Measurements from ENCODE around the gene TLR5. TPM values are rescaled to one million over a fixed set of nuclear protein-coding genes. Genes with fewer than 3 reads are reported as not detected.

Gene TLR5
- total and polyA plus RNA-seq, 2 donors from 2014 or later: 3.7 to 31.3 TPM

DNA sequence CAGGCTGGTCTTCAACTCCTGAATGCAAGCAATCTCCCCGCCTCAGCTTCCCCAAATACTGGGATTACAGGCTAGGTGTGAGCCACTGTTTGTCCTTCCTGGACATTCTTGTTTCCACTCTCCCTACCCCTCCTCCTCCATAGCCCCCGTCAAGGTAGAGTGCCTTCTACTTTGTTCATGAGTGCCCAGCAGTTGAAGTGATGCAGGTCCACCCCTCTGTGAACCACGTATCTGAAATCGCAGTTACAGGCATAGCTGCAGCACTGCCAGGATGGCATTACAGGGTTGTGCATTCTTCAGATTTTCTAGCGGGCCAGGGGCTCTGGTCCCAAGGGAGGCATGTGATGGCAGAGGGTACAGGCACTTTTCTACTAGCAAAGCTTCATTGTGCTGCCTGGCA, 7.4 kb upstream of the TLR5 start:
- FAIRE-seq: no peak
- Histone ChIP-seq H3K4me3 (ENCODE audit: low read length in 3 of 3) (no peak overlapping the region), H3K36me3 (ENCODE audit: control insufficient read depth in 2 of 3, insufficient read depth in 3 of 3, low read length in 3 of 3) (no peaks in the 10 kb centered on the region), H3K9ac (ENCODE audit: low read length in 3 of 3) (no peak overlapping the region), H3K27me3 (ENCODE audit: control insufficient read depth, insufficient read depth, low read length) (no peaks in the 10 kb centered on the region), H3K4me1 (ENCODE audit: control insufficient read depth in 2 of 3, insufficient read depth in 2 of 3, low read depth in 1 of 3, low read length in 3 of 3) (no peaks in the 10 kb centered on the region), H3K9me3 (ENCODE audit: control insufficient read depth in 2 of 3, insufficient read depth in 1 of 3, low read length in 3 of 3) (no peaks in the 10 kb centered on the region), H3K27ac (ENCODE audit: low read depth in 2 of 2, low read length in 2 of 2) (no peak overlapping the region)
- TF ChIP-seq, protein P1, sequence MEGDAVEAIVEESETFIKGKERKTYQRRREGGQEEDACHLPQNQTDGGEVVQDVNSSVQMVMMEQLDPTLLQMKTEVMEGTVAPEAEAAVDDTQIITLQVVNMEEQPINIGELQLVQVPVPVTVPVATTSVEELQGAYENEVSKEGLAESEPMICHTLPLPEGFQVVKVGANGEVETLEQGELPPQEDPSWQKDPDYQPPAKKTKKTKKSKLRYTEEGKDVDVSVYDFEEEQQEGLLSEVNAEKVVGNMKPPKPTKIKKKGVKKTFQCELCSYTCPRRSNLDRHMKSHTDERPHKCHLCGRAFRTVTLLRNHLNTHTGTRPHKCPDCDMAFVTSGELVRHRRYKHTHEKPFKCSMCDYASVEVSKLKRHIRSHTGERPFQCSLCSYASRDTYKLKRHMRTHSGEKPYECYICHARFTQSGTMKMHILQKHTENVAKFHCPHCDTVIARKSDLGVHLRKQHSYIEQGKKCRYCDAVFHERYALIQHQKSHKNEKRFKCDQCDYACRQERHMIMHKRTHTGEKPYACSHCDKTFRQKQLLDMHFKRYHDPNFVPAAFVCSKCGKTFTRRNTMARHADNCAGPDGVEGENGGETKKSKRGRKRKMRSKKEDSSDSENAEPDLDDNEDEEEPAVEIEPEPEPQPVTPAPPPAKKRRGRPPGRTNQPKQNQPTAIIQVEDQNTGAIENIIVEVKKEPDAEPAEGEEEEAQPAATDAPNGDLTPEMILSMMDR (IDR thresholded peaks at IDR 0.05; ENCODE audit: borderline replicate concordance, extremely low read depth, insufficient read depth): no peak
- intact Hi-C loops (cut with DNase I): no loop called here
- DNase-seq: peak in 3 of 5 donors; percentile 38 to 75 (median 64)

DNA sequence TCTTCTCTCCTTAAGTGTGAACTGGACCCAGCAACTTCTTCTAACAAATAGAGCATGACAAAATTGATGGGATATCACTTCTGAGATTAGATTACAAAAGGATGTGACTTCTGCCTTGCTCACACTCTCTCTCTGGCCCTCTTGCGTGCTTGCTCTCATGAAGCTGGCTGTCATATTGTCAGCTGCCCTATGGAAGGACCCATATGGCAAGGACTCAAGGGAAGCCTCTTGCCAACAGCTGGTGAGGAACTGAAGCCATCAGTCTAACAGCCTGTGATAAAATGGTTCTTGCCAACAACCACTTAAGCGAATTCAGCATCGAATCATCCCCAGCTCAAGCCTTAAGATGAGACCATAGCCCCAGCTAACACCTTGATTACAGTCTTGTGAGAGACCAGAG, 4.8 kb upstream of the TLR5 start:
- TF ChIP-seq, protein P1 (IDR thresholded peaks at IDR 0.05; ENCODE audit: borderline replicate concordance, extremely low read depth, insufficient read depth): no peak
- intact Hi-C loops (cut with DNase I): no loop called here
- Histone ChIP-seq H3K9ac (ENCODE audit: low read length in 3 of 3) (no peak overlapping the region), H3K27ac (ENCODE audit: low read depth in 2 of 2, low read length in 2 of 2) (no peak overlapping the region), H3K27me3 (ENCODE audit: control insufficient read depth, insufficient read depth, low read length) (no peaks in the 10 kb centered on the region), H3K4me3 (ENCODE audit: low read length in 3 of 3) (no peak overlapping the region), H3K9me3 (ENCODE audit: control insufficient read depth in 2 of 3, insufficient read depth in 1 of 3, low read length in 3 of 3) (no peaks in the 10 kb centered on the region), H3K4me1 (ENCODE audit: control insufficient read depth in 2 of 3, insufficient read depth in 2 of 3, low read depth in 1 of 3, low read length in 3 of 3) (peaks cover 0 to 11% (median 3%) of the 10 kb centered on the region in 3 donors), H3K36me3 (ENCODE audit: control insufficient read depth in 2 of 3, insufficient read depth in 3 of 3, low read length in 3 of 3) (no peaks in the 10 kb centered on the region)
- FAIRE-seq (no peak), DNase-seq (no peak)

DNA sequence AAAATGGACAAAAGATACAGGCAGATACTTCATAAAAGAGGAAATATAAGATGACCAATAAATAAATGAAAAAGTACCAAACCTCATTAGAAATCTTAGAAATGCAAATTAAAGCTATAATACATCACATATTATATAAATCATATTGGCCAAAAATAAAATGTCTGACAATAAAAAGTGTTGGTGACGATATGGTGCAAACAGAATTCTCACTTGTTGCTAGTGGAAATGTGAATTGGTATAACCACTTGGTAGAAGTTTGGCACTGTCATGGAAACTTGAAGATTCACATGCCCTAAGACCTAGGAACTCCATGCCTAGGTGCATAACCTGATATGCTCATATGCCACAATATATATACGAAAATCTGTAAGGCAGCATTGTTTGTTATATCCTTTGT, 4.4 kb upstream of the TLR5 start:
- TF ChIP-seq, protein P1 (IDR thresholded peaks at IDR 0.05; ENCODE audit: borderline replicate concordance, extremely low read depth, insufficient read depth): no peak
- FAIRE-seq (no peak), DNase-seq (no peak)
- intact Hi-C loops (cut with DNase I): no loop called here
- H3K27me3 ChIP-seq (ENCODE audit: control insufficient read depth, insufficient read depth, low read length): no peaks in the 10 kb centered on the region
- H3K27ac ChIP-seq (ENCODE audit: low read depth in 2 of 2, low read length in 2 of 2): no peak overlapping the region
- peaks cover 0 to 13% (median 6%) of the 10 kb centered on the region in 3 donors for H3K4me1 ChIP-seq (ENCODE audit: control insufficient read depth in 2 of 3, insufficient read depth in 2 of 3, low read depth in 1 of 3, low read length in 3 of 3)
- H3K4me3 ChIP-seq (ENCODE audit: low read length in 3 of 3): no peak overlapping the region
- H3K9ac ChIP-seq (ENCODE audit: low read length in 3 of 3): no peak overlapping the region
- H3K9me3 ChIP-seq (ENCODE audit: control insufficient read depth in 2 of 3, insufficient read depth in 1 of 3, low read length in 3 of 3): no peaks in the 10 kb centered on the region
- H3K36me3 ChIP-seq (ENCODE audit: control insufficient read depth in 2 of 3, insufficient read depth in 3 of 3, low read length in 3 of 3): no peaks in the 10 kb centered on the region

DNA sequence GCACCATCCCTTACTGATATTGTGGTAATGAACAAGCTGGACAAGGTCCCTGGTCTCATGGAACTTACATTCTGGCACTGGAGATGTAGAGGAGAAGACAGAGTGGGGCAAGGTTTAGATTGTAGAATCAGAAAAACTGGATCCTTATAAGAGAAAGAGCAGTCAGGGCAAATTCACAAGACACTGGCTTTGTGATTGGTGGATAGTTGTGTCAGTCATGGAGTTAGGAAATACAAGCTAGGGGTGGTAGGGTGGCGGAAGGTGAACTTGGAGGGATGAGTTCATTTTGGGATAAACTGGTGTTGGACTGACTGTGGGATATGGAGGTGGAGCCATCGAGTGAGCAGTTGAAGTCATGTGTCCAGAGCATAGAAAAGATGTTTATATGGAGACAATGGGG, 3.7 kb upstream of the TLR5 start:
- no peak overlapping the region for H3K4me3 ChIP-seq (ENCODE audit: low read length in 3 of 3)
- no peak for DNase-seq
- no peak overlapping the region for H3K27ac ChIP-seq (ENCODE audit: low read depth in 2 of 2, low read length in 2 of 2)
- TF ChIP-seq, protein P1 (IDR thresholded peaks at IDR 0.05; ENCODE audit: borderline replicate concordance, extremely low read depth, insufficient read depth): no peak
- FAIRE-seq: no peak
- H3K9me3 ChIP-seq (ENCODE audit: control insufficient read depth in 2 of 3, insufficient read depth in 1 of 3, low read length in 3 of 3): no peaks in the 10 kb centered on the region
- H3K27me3 ChIP-seq (ENCODE audit: control insufficient read depth, insufficient read depth, low read length): no peaks in the 10 kb centered on the region
- no peak overlapping the region for H3K9ac ChIP-seq (ENCODE audit: low read length in 3 of 3)
- H3K36me3 ChIP-seq (ENCODE audit: control insufficient read depth in 2 of 3, insufficient read depth in 3 of 3, low read length in 3 of 3): no peaks in the 10 kb centered on the region
- intact Hi-C loops (cut with DNase I): no loop called here
- H3K4me1 ChIP-seq (ENCODE audit: control insufficient read depth in 2 of 3, insufficient read depth in 2 of 3, low read depth in 1 of 3, low read length in 3 of 3): peaks cover 0 to 18% (median 6%) of the 10 kb centered on the region in 3 donors

All from kidney (tissue), 14 donors.